Left lobe of liver (tissue), 2 donors: ENCODE data around the gene PRKCA. TPM values are rescaled to one million over a fixed set of nuclear protein-coding genes. Genes with fewer than 3 reads are reported as not detected.
A peak's percentile ranks its signal among the peaks of the same experiment; 100 is the strongest.

Source experiments
- ATAC-seq: fragments of 200-7000 bp; cut with Tn5 transposase; one replicate; pipeline ENCODE4 v1.9.1; 2020; ENCODE audit warnings: mild to moderate bottlenecking, moderate library complexity
- DNase-seq: peaks from one replicate; pipeline ENCODE4 v3.0.0-alpha.2; 2020; ENCODE audit warnings: low spot score
- total RNA-seq: library from RNA; stranded (reverse); gene quantifications from one replicate; pipeline ENCODE4 v1.2.1, GENCODE V29; 2021
- donor health status: DM: no; HTN: no; CAD: no; lungs with moderate emphysema.
- donor health status: DM: no; HTN: yes; CAD: no.

The PRKCA gene
- total RNA-seq, 1 donor from 2014 or later: 21.2 TPM

- ATAC-seq (no peak), DNase-seq (no peak)
Measured at GRCh38 chr17:66839616-66840015, 537.2 kb downstream of the PRKCA start.

DNA sequence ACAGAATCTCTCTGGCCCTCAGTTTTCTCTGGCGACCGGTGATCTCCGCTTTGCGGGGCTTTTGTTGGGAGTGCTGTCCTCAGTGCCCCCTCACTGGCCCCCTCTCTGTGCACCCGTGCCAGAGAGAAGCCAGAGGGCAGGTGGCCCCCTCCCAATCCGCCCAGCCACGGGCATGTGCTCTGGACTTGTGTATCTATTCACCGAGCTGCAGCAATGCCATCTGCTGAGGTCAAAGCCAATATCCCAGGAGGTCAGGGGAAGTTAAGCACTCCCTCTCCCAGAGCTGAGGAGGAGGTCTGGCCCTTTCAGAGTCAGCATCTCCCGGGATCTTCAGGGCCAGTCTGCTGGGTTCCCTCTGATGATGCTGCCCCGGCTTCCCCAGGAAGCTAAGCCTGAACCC lies 537.6 kb downstream of the PRKCA start:
- ATAC-seq (no peak), DNase-seq (no peak)

DNA sequence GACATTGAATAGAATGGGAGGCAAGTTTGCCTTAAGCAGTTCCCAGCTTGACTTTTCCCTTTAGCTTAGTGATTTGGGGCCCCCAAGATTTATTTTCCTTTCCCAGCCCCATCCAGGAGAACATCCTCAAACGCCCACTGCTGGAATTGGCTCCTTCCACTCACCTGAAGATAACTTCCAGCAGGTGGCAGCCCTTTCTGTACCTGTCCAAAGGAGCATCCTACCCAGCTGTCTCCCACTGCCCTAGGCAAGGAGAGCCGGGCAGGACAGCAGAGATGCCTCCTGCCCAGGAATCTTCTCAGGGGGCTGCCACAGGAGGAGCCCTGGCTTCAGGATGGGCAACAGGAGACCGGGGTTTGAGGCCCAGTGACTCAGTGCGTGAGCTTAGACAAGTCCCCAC lies 538.9 kb downstream of the PRKCA start:
- ATAC-seq (no peak), DNase-seq (no peak)

DNA sequence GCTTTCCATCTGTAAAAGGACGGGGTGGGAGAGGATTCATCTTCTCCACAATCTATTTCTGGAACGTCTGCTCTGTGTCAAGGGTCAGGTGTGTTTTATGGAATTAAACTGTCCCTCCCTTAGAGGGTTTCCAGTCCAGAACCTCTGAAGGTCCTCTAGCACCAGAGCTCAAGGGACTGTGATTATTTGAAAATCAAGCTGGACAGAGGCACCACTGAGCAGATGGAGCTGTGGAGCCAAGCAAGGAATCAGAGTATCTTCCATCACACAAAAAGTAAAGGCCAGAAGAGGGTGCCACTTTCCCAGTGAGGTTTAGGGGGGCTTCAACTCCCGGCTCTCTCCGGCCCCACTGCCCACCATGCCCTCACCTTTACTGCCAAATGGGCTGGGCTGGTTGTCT lies 539.3 kb downstream of the PRKCA start:
- no peak for DNase-seq
- no peak for ATAC-seq

GRCh38 chr17:66842505-66842904 lies 540.1 kb downstream of the PRKCA start:
- no peak for DNase-seq
- ATAC-seq: no peak

GRCh38 chr17:66842959-66843358 lies 540.5 kb downstream of the PRKCA start:
- DNase-seq (no peak), ATAC-seq (no peak)

DNA sequence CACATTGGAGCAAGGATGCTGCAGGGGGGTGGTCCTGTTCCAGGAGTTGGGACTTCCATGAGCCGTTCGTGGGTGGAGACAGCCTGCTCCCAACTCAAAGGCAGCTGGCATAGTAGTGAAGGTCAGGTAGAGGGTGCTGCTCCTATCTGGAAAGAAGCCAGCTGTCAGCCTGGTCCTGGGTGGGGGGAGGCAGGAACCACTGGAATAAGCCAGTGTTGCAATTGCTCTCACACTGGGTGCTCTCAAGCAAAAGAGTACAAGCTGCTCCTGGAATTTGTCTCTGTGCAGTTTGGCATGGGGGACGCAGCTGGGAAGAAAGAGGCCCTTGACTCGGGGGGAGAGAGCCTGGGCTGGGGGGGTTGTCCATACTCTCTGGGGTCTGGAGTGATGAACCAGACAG lies 541.2 kb downstream of the PRKCA start:
- peak; percentile 18 for DNase-seq
- no peak for ATAC-seq

DNA sequence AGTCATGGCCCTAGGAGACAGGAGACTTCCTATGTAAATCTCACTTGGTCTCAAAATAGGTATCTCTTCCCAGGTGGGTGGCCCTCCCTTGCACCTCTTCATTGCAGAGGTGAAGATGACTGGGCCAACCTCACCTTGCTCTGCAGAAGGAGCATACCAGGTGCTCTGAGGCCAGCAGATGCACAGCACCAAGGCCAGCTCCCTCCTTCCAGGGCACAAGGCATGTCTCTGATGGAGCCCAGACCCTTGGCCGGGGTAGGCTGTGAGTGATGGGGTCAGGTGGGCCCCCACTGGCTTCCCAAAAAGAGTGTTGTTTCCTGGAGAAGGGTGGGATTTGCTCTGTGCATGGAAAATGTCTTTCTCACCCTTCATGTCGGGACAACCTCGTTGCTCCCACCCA lies 545.3 kb downstream of the PRKCA start:
- ATAC-seq (no peak), DNase-seq (no peak)

DNA sequence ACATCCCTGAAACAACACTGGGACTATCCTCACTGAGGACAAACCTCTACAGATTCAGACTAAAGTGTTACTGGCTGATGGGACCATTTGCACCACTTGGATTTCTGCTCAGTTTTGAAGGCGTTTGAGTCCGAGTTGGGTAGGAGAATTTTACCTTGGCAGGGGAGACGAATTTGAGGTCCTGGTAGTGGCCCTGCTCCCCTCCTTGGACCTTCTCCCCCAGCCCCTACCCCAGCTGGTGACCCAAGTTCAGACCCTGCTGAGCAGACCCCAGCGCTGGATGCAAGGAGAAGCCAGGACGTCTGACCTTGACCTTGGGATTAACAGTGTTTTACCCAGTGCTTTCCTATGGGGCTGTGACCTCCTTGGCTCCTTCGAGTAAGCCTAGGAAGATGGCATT lies 546.1 kb downstream of the PRKCA start:
- DNase-seq (peak; percentile 10), ATAC-seq (no peak)

DNA sequence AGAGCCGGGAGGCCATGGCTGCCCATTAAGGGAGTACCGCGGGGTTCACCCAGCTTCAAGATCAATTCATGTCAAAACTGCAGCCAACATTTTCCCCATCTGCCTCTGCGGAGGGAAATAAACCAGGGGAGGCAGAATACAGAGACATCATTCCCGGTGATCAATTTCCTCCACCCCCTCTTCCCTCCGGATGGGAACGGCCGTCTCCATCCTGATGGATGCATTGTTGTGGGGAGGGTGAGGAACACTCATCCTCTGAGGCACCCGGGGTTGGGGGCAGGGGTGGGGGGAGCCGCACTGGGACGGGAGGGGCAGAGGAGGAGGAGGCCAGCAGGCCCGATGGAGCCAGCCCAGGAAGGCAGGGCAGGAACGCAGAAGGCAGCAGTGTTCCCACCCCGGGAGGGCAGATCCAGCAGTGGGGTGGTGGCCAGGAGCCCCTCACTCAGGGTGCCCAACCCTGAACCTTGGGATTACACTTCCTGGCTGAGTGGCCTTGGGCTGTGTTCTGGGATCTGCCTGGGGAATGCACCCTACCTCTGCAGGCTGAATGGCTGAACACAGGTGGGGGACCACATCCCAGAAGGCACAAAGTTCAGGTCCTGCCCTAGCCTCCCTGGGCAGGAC lies 546.7 kb downstream of the PRKCA start:
- DNase-seq (peak; percentile 33), ATAC-seq (no peak)

DNA sequence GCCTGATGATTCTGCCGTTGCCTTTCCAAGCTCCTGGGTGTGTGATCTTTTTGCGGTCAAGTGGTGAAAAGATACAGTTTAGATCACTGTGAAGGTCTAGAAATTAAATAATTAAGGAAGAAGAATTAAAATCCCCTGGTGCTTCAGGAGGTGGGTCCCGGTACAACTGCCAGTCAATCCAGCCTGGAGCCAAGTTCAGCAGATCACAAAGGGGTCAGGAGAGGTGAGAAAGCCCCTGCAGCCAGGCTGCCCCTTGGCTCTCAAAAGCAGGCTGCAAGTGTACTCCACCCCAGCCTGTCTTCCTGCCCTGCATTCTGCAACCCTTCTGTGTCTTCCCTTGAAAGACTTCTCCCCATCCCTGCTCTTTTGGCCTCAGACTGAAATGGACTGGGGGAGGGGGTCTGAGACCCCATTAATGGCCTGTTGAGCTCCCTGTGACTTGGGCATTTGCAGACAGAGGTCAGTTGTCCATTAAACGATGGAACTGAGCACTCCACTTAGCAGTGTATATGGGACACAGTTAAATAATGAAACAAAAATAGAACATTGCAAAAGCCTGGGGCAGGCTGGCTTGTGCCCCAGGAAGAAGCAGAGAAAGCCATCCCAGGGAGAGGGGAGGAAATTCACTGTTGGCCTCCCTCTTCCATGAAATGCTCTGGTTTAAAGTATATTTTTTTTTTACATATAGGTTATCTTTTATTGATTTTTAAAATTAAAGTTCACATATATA lies 547.6 kb downstream of the PRKCA start:
- peak; percentile 23 for DNase-seq
- ATAC-seq: no peak

DNA sequence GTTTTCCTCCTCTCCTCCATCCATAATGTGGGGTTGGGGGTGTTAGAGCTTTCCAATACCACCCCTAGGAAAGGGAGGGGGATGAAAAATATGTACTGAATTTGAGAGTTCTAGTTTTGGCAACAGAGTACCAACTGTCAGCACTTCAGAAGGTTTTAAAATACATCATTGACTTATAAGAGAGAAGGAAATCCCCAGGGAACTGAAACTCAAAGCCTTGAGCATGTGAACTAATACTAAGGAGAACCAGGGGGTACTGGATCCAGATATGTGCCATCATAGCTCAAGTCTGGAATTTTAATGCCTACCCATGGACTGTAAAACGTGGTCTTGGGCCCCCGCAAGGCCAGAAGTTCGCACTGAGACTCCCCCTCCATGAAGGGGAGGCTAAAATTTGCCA lies 548.3 kb downstream of the PRKCA start:
- ATAC-seq: no peak
- DNase-seq: peak; percentile 1

DNA sequence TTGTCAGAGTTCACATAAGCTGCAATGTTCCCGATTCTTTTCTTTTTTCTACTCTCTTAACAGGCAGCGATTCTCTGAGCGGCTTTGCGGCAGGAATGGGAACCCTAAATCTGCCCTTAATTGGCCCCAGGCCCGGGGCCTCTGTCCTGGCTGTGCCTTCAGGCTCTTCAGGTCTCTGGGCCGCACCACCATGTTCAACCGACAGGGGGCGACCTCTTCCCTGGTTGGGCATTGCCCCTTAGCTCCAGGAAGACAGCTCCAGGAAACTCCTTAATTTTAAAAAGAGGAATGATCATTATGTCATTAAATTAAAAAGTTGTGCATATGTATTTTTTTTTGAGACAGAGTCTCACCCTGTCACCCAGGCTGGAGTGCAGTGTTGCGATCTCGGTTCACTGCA lies 552.8 kb downstream of the PRKCA start:
- ATAC-seq (no peak), DNase-seq (no peak)

- DNase-seq (no peak), ATAC-seq (no peak)
Measured at GRCh38 chr17:66858226-66859083, 556.0 kb downstream of the PRKCA start.

DNA sequence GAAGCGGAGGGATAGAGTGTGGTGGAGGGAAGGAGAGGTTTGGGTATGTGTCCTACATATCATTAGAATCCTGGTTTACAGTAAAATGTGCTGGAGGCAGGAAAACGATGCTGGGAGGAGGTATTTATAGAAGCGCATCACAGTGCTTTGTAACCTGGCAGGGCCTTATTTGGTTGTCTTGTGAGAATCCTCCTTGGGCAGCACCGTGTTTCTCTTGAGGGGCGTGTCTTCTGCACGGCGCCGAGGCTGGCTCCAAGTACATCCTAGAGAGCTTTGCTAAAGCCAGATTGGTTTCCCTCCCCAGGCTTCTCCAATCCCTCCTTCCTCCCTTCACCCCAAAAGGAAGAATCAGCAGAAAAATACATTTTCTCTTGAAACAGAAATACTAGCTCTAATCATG lies 556.9 kb downstream of the PRKCA start:
- DNase-seq: no peak
- no peak for ATAC-seq

DNA sequence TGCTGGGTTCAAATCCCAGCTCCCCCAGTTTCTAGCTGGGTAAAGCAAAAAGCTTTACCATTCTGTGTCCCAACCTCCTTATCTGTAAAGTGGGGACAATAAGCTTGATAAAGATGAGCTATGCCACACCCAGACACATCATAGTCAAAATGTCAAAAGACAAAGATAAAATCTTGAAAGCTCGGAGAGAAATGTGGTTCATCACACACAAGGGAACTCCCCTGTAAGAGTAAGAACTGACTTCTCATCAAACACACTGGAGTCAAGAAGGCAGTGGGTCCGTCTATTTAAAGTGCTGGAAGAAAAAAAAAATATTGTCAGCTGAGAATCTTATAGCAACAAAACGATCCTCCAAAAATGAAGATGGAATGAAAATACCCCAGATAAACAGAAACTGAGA lies 557.8 kb downstream of the PRKCA start:
- no peak for ATAC-seq
- DNase-seq: no peak

Other genes with a start within 250 kb of the PRKCA start
- gene CEP112, start 110.5 kb upstream of the PRKCA start, total RNA-seq: 3.1 TPM
- 3,947 TPM for gene APOH, start 73.2 kb upstream of the PRKCA start, total RNA-seq